ENCODE results near the gene ECHDC1.
A peak's percentile ranks its signal among the peaks of the same experiment; 100 is the strongest.
"Not testable (repeated sequence)": the region's sequence is repeated elsewhere in the genome, so short reads cannot be mapped to it uniquely, and the experiment has no call there.

Gene ECHDC1

GRCh38 chr6:127341471-127342202, 1.8 kb downstream of the ECHDC1 start:
- DNase-seq: no peak

GRCh38 chr6:127340171-127340570, 3.2 kb downstream of the ECHDC1 start:
- no peak for DNase-seq

GRCh38 chr6:127338936-127339335, 4.5 kb downstream of the ECHDC1 start:
- no peak for DNase-seq

GRCh38 chr6:127332383-127332961, 10.9 kb downstream of the ECHDC1 start:
- DNase-seq: no peak

- not testable (repeated sequence) for DNase-seq
These were observed 12.2 kb downstream of the ECHDC1 start for GRCh38 chr6:127331256-127331655.

GRCh38 chr6:127328043-127328609, 15.3 kb downstream of the ECHDC1 start:
- no peak for DNase-seq

- DNase-seq: no peak
These were observed 23.7 kb downstream of the ECHDC1 start for GRCh38 chr6:127319686-127320085.

- no peak for DNase-seq
These were observed 25.9 kb downstream of the ECHDC1 start for GRCh38 chr6:127317388-127318128.

GRCh38 chr6:127305741-127306140, 37.7 kb downstream of the ECHDC1 start:
- DNase-seq: no peak

- DNase-seq: no peak
These were observed 39.5 kb downstream of the ECHDC1 start for GRCh38 chr6:127303917-127304316.

GRCh38 chr6:127302728-127303660, 40.4 kb downstream of the ECHDC1 start:
- DNase-seq: peak; percentile 34

GRCh38 chr6:127301199-127301700, 42.2 kb downstream of the ECHDC1 start:
- no peak for DNase-seq

GRCh38 chr6:127300411-127300810, 43.0 kb downstream of the ECHDC1 start:
- DNase-seq: no peak

GRCh38 chr6:127299522-127300240, 43.7 kb downstream of the ECHDC1 start:
- no peak for DNase-seq

- DNase-seq: no peak
These were observed 44.9 kb downstream of the ECHDC1 start for GRCh38 chr6:127298475-127298874.

GRCh38 chr6:127297502-127298070, 45.8 kb downstream of the ECHDC1 start:
- DNase-seq: no peak

GRCh38 chr6:127291495-127291894, 51.9 kb downstream of the ECHDC1 start:
- no peak for DNase-seq

- no peak for DNase-seq
These were observed 52.8 kb downstream of the ECHDC1 start for GRCh38 chr6:127290391-127291265.

GRCh38 chr6:127289934-127290333, 53.5 kb downstream of the ECHDC1 start:
- DNase-seq: no peak

- DNase-seq: no peak
These were observed 54.7 kb downstream of the ECHDC1 start for GRCh38 chr6:127288705-127289104.
